Bronchial epithelial cell (primary cell): Measurements from ENCODE around the gene MAG. TPM values are rescaled to one million over a fixed set of nuclear protein-coding genes. Genes with fewer than 3 reads are reported as not detected.
"Not testable (repeated sequence)": the region's sequence is repeated elsewhere in the genome, so short reads cannot be mapped to it uniquely, and the experiment has no call there.

Source experiments
- DNase-seq: peaks from one replicate; pipeline ENCODE4 v3.0.0-alpha.2; 2010; ENCODE audit warnings: low read depth
- FAIRE-seq: peaks from 2 replicates; lab custom pipeline; 2011; peaks lifted over from hg19 to GRCh38; lab: Jason Lieb, UNC
- H3K27me3 ChIP-seq: 2 replicates; pipeline ENCODE4 v1.5.1; 2011; ENCODE audit warnings: low read length; ENCODE audit not compliant: control insufficient read depth, insufficient read depth
- H3K36me3 ChIP-seq: 2 replicates; pipeline ENCODE4 v1.5.1; 2011; ENCODE audit warnings: low read length; ENCODE audit not compliant: control insufficient read depth, insufficient read depth
- H3K4me3 ChIP-seq: 2 replicates; pipeline ENCODE4 v1.5.1; 2011; ENCODE audit warnings: mild to moderate bottlenecking, low read depth, low read length, control low read depth
- total RNA-seq: library from RNA; depleted of rRNA; stranded (reverse); fragments of >200 nt; gene quantifications from 2 replicates; pipeline ENCODE4 v1.2.1, GENCODE V29; 2014
- TF ChIP-seq, protein P1 (sequence below): IDR thresholded peaks from 2 replicates; pipeline ENCODE4 v1.5.1; 2011; ENCODE audit warnings: mild to moderate bottlenecking, moderate library complexity, low read length, control low read depth, inconsistent platforms; ENCODE audit not compliant: insufficient read depth, severe bottlenecking

Gene MAG
- total RNA-seq, 1 donor from 2014 or later: not detected

GRCh38 chr19:35279374-35279773 lies 12.6 kb upstream of the MAG start:
- peaks cover 12% of the 10 kb centered on the region for H3K36me3 ChIP-seq
- TF ChIP-seq, protein P1, sequence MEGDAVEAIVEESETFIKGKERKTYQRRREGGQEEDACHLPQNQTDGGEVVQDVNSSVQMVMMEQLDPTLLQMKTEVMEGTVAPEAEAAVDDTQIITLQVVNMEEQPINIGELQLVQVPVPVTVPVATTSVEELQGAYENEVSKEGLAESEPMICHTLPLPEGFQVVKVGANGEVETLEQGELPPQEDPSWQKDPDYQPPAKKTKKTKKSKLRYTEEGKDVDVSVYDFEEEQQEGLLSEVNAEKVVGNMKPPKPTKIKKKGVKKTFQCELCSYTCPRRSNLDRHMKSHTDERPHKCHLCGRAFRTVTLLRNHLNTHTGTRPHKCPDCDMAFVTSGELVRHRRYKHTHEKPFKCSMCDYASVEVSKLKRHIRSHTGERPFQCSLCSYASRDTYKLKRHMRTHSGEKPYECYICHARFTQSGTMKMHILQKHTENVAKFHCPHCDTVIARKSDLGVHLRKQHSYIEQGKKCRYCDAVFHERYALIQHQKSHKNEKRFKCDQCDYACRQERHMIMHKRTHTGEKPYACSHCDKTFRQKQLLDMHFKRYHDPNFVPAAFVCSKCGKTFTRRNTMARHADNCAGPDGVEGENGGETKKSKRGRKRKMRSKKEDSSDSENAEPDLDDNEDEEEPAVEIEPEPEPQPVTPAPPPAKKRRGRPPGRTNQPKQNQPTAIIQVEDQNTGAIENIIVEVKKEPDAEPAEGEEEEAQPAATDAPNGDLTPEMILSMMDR: no peak
- peaks cover 2% of the 10 kb centered on the region for H3K27me3 ChIP-seq
- FAIRE-seq (no peak), DNase-seq (no peak)
- H3K4me3 ChIP-seq: no peak overlapping the region

- FAIRE-seq (no peak), DNase-seq (no peak)
- peaks cover 10% of the 10 kb centered on the region for H3K36me3 ChIP-seq
- TF ChIP-seq, protein P1: no peak
- H3K4me3 ChIP-seq: no peak overlapping the region
- H3K27me3 ChIP-seq: peaks cover 2% of the 10 kb centered on the region
Observed at GRCh38 chr19:35279985-35280821, 11.8 kb upstream of the MAG start.

GRCh38 chr19:35281303-35281702 lies 10.7 kb upstream of the MAG start:
- FAIRE-seq (no peak), DNase-seq (no peak)
- H3K4me3 ChIP-seq: no peak overlapping the region
- peaks cover 10% of the 10 kb centered on the region for H3K36me3 ChIP-seq
- TF ChIP-seq, protein P1: no peak
- H3K27me3 ChIP-seq: peaks cover 2% of the 10 kb centered on the region

- TF ChIP-seq, protein P1: no peak
- Histone ChIP-seq H3K27me3 (peaks cover 2% of the 10 kb centered on the region), H3K36me3 (no peaks in the 10 kb centered on the region), H3K4me3 (no peak overlapping the region)
- FAIRE-seq (no peak), DNase-seq (no peak)
Observed at GRCh38 chr19:35284153-35285094, 7.5 kb upstream of the MAG start.

GRCh38 chr19:35285095-35285449 lies 6.9 kb upstream of the MAG start:
- no peak for DNase-seq
- no peaks in the 10 kb centered on the region for H3K36me3 ChIP-seq
- peaks cover 2% of the 10 kb centered on the region for H3K27me3 ChIP-seq
- no peak overlapping the region for H3K4me3 ChIP-seq
- TF ChIP-seq, protein P1: no peak
- no peak for FAIRE-seq

- not testable (repeated sequence) for FAIRE-seq
Observed at GRCh38 chr19:35285465-35285864, 6.5 kb upstream of the MAG start.

DNA sequence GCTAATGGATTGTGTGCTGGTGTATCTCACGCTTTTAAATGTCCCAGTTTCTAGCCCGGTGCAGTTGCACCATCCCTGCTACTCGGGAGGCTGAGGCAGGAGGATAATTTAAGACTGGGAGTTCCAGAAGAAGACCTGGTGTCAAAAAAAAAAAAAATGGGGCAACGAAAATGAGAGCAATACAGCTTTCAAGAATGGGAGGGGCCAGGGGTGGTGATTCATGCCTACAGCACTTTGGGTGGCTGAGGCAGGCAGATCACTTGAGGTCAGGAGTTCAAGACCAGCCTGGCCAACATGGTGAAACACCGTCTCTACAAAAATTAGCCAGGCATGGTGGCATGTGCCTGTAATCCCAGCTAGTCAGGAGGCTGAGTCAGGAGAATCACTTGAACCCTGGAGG lies 5.9 kb upstream of the MAG start:
- not testable (repeated sequence) for H3K4me3 ChIP-seq, DNase-seq, H3K27me3 ChIP-seq, H3K36me3 ChIP-seq, FAIRE-seq

More at GRCh38 chr19:35285465-35285864, 6.5 kb upstream of the MAG start:
- H3K27me3 ChIP-seq, H3K4me3 ChIP-seq, H3K36me3 ChIP-seq, DNase-seq: not testable (repeated sequence)
